Glomerular endothelial cell (primary cell): ENCODE results near the gene AGER. TPM values are rescaled to one million over a fixed set of nuclear protein-coding genes. Genes with fewer than 3 reads are reported as not detected.
"Not testable (repeated sequence)": the region's sequence is repeated elsewhere in the genome, so short reads cannot be mapped to it uniquely, and the experiment has no call there.

ENCODE experiments used
- DNase-seq: peaks from one replicate; pipeline ENCODE4 v3.0.0-alpha.2; 2011; ENCODE audit warnings: low read depth, low spot score; ENCODE audit errors: extremely low read depth
- total RNA-seq: library from RNA; depleted of rRNA; stranded (reverse); fragments of >200 nt; gene quantifications from 2 replicates; pipeline ENCODE4 v1.2.3, GENCODE V29; 2015

Gene AGER
- total RNA-seq, 1 donor from 2014 or later, result 6.1 TPM

GRCh38 chr6:32151181-32151862 lies 32.7 kb downstream of the AGER start:
- DNase-seq, result no peak

DNA sequence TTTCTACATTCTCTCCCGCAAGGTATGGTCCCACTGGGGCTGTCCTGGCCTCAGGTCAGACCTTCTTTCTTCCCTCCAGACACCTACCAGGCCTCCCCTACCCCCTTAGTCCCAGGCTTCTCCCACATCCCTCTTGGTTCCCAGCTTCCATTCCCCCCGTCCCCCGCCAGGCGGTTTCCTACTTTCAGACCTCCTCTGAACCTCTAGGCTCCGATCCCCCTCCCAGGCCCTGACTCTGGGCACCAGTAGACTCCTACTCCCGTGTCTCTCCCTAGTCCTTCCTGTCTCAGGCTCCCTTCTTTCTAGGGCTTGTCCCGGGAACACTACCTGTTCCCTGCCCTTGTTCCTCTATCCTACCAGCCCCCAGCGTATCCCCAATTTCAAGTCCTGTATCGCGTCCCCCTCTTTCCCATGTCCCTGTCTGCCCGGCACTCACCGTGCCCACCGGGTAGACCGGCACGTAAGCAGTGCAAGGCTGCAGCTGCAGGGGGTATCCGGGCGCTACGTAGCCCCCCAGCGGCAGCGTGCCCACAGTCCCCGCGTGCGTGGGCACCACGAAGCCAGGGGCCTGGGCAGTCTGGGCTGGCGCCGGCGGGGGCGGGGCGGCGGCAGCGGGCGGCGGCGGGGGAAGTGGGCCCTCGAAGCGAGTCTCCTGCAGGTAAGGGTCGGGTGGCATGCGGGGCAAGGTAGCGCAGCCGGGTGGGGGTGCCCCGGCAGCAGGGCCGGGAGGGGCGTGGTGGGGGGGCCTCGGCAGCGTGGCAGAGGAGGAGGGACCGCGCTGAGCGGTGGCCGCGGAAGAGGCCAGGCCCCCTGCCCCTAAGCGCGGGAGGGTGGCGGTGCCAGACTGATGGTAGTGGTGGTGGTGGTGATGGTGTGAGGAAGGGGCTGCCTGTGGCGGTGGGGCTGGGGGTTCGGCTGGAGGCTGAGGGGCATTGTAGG lies 33.9 kb downstream of the AGER start:
- no peak for DNase-seq

- DNase-seq, result no peak
These were observed 34.8 kb downstream of the AGER start for GRCh38 chr6:32149092-32149755.

DNA sequence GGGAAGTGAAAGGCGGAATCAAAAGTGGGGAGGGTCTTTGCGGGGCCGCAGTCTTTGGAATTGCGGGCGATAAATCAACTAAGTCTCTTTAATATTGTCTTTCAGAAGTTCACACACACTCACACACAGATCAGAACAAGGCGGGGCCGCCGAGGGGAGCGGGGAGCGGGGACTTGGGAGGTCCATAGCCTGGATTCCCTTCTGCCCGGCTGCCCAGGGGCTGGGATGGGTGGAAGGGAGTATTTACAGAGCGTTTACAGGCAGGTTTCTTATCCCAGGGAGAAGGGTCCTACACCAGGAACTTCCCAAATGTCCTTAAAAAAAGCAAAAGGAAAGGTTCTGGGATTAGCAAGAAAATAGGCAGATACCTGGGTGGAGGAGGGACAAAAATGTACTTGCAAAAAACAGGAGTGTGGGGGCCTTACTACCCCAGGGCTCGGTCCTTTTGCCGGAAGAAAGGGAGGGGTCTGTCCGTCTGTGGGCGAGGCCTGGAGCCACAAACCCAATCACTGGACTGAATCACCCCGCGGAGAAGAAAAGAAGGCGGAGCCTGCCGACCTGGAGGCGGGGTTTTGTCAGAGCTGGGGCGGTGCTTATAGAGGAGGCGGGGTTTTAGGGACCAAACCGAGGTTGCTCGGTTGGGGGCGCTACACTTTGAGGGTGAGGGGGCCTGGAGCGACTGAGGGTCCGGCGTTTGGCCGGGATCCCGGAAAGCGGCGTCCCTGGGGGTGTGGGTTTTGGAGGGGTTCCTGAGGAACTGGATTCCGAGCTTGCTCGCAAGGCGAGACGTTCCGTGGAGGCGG lies 35.6 kb downstream of the AGER start:
- no peak for DNase-seq

- no peak for DNase-seq
These were observed 36.5 kb downstream of the AGER start for GRCh38 chr6:32147401-32148132.

GRCh38 chr6:32146687-32147086 lies 37.4 kb downstream of the AGER start:
- no peak for DNase-seq

- DNase-seq, result no peak
These were observed 37.8 kb downstream of the AGER start for GRCh38 chr6:32146287-32146686.

GRCh38 chr6:32144238-32144637 lies 39.8 kb downstream of the AGER start:
- not testable (repeated sequence) for DNase-seq

- no peak for DNase-seq
These were observed 43.5 kb downstream of the AGER start for GRCh38 chr6:32140420-32141046.

GRCh38 chr6:32139590-32139989 lies 44.5 kb downstream of the AGER start:
- no peak for DNase-seq

DNA sequence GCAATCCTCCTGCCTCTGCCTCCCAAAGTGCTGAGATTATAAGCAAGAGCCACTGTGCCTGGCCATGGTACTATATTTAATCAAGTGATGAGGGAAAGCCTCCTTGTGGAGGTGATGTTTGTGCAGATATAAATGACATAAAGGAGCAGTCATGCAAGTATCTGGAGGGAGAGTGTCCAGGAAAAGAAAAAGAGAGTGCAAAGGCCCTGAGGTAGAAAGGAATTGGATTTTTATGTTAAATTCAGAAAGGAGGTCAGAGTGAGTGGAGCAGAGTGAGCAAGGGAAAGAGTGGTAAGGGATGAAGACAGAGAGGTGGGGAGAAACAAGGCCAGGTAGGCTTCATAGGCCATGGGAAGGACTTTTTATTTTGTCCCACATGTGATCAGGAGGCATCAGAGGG lies 46.6 kb downstream of the AGER start:
- DNase-seq, result no peak

DNA sequence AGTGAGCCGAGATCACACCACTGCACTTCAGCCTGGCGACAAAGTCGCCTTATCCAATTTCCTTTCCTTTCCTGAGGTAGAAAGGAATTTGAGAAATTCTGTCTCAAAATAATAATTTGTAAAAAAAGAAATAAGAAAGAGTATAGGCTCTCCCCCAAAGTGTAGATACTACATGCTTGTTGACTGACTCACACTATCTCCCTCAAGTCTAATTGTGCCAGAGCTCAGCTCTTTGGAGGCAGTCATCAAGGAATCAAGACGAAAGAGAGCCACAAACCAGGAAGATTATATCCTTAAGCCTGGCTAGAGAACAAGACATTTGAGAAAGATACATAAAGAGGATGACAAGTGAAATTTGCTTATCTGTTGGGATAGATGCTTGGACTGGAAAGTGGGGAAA lies 50.3 kb downstream of the AGER start:
- DNase-seq, result no peak

GRCh38 chr6:32132110-32132509 lies 51.9 kb downstream of the AGER start:
- DNase-seq, result no peak

GRCh38 chr6:32131439-32131948 lies 52.6 kb downstream of the AGER start:
- DNase-seq, result no peak

Other genes with a start within 250 kb of the AGER start
- gene CFB, start 238.2 kb downstream of the AGER start, total RNA-seq, result 0.53 and 2.3 TPM in 2 replicates
- gene NELFE, start 225.3 kb downstream of the AGER start, total RNA-seq, result 101 and 117 TPM in 2 replicates
- 42.1 and 46.3 TPM in 2 replicates for gene SKIC2, start 225.1 kb downstream of the AGER start, total RNA-seq
- 16.6 and 17.3 TPM in 2 replicates for gene DXO, start 212.1 kb downstream of the AGER start, total RNA-seq
- gene C4A, start 202.2 kb downstream of the AGER start, total RNA-seq, result 1.3 and 1.8 TPM in 2 replicates
- 1.1 and 1.3 TPM in 2 replicates for gene C4B, start 169.5 kb downstream of the AGER start, total RNA-seq
- gene CYP21A2, start 145.8 kb downstream of the AGER start, total RNA-seq, result not detected in 2 replicates
- gene TNXB, start 74.9 kb downstream of the AGER start, total RNA-seq, result 1.5 and 1.7 TPM in 2 replicates
- gene ATF6B, start 56.0 kb downstream of the AGER start, total RNA-seq, result 46.3 and 87.6 TPM in 2 replicates
- 3.0 and 5.5 TPM in 2 replicates for gene FKBPL, start 54.0 kb downstream of the AGER start, total RNA-seq
- gene PRRT1, start 32.3 kb downstream of the AGER start, total RNA-seq, result 0.39 and 0.70 TPM in 2 replicates
- gene PPT2, start 30.1 kb downstream of the AGER start, total RNA-seq, result 18.0 and 54.3 TPM in 2 replicates
- 6.1 and 7.1 TPM in 2 replicates for gene EGFL8, start 19.7 kb downstream of the AGER start, total RNA-seq
- gene AGPAT1, start 8.2 kb downstream of the AGER start, total RNA-seq, result 58.8 and 60.7 TPM in 2 replicates
- gene RNF5, start 5.8 kb downstream of the AGER start, total RNA-seq, result 72.6 and 88.0 TPM in 2 replicates
- 38.3 and 72.2 TPM in 2 replicates for gene PBX2, start 5.9 kb upstream of the AGER start, total RNA-seq
- 15.5 and 21.8 TPM in 2 replicates for gene GPSM3, start 8.4 kb upstream of the AGER start, total RNA-seq
- 66.1 and 242 TPM in 2 replicates for gene NOTCH4, start 39.8 kb upstream of the AGER start, total RNA-seq
- gene TSBP1, start 187.7 kb upstream of the AGER start, total RNA-seq, result not detected in 2 replicates
- not detected in 2 replicates for gene BTNL2, start 222.9 kb upstream of the AGER start, total RNA-seq